Measurements from ENCODE around the gene AMT. TPM values are rescaled to one million over a fixed set of nuclear protein-coding genes. Genes with fewer than 3 reads are reported as not detected.

AMT gene
- total RNA-seq, result 1.2 and 1.7 TPM in 2 replicates

GRCh38 chr3:49422379-49423248 lies at the start of gene AMT:
Gene AMT (minus strand): TSS chr3:49422473. CDS start chr3:49422450, 23 bp downstream.

GRCh38 chr3:49469936-49470713 lies 47.9 kb upstream of the AMT start, which contains the start of gene DAG1:
Gene DAG1 (plus strand): TSS chr3:49470267. CDS start chr3:49510535, 40,268 bp downstream.

GRCh38 chr3:49411968-49412631 lies 10.2 kb downstream of the AMT start, which contains the start of the genes RHOA and TCTA:
Gene RHOA (minus strand): TSS chr3:49411976. CDS start chr3:49375589, 36,387 bp downstream.
Gene TCTA (plus strand): TSS chr3:49412423. CDS start chr3:49412427, 4 bp downstream.

Other genes starting within 250 kb of the AMT start
- gene C3orf62, start 145.2 kb downstream of the AMT start, total RNA-seq, result 0.96 and 2.1 TPM in 2 replicates
- gene USP4, start 82.4 kb downstream of the AMT start, total RNA-seq, result 13.6 and 15.7 TPM in 2 replicates
- 355 and 723 TPM in 2 replicates for gene GPX1, start 64.1 kb downstream of the AMT start, total RNA-seq
- 376 and 471 TPM in 2 replicates for gene RHOA, start 10.5 kb downstream of the AMT start, total RNA-seq
- gene TCTA, start 10.1 kb downstream of the AMT start, total RNA-seq, result 6.0 and 8.7 TPM in 2 replicates
- 1.5 and 2.2 TPM in 2 replicates for gene NICN1, start 6.9 kb upstream of the AMT start, total RNA-seq
- gene DAG1, start 47.8 kb upstream of the AMT start, total RNA-seq, result 34.9 and 52.0 TPM in 2 replicates
- gene BSN, start 132.0 kb upstream of the AMT start, total RNA-seq, result under 0.01 TPM in 1 of 2 replicates, not detected in the other